Esophagus muscularis mucosa (tissue), 4 donors: ENCODE results near the gene RHEB. TPM values are rescaled to one million over a fixed set of nuclear protein-coding genes. Genes with fewer than 3 reads are reported as not detected.

ENCODE experiments used
- DNase-seq: peaks from one replicate; pipeline ENCODE4 v3.0.0-alpha.2; 2017; ENCODE audit errors: extremely low spot score
- H3K27ac ChIP-seq, 4 donors: fragments of 200-600 bp; sonication (generic); replicated peaks in 1 of 4; 1 replicate in 3 of 4; 2 replicates in 1 of 4; pipeline ENCODE4 v1.5.1; 2016 to 2019; ENCODE audit warnings: mild to moderate bottlenecking in 1 of 4
- H3K27me3 ChIP-seq, 4 donors: fragments of 200-600 bp; sonication (generic); one replicate each; pipeline versions ENCODE4 v1.5.1 to v1.6.0; 2016 to 2019
- H3K36me3 ChIP-seq, 4 donors: fragments of 200-600 bp; sonication (generic); one replicate each; pipeline ENCODE4 v1.5.1; 2016 to 2019
- H3K4me1 ChIP-seq, 4 donors: fragments of 200-600 bp; sonication (generic); one replicate each; pipeline ENCODE4 v1.5.1; 2016 to 2019
- H3K4me3 ChIP-seq, 4 donors: fragments of 200-600 bp; sonication (generic); 1 replicate in 2 of 4; 2 replicates in 2 of 4; pipeline ENCODE4 v1.5.1; 2016 to 2019; ENCODE audit warnings: mild to moderate bottlenecking in 4 of 4, moderate library complexity in 1 of 4
- H3K9me3 ChIP-seq, 4 donors: fragments of 200-600 bp; sonication (generic); 1 replicate in 3 of 4; 2 replicates in 1 of 4; pipeline ENCODE4 v1.5.1; 2016 to 2019
- EP300 ChIP-seq: sonication (generic); formaldehyde crosslinking; IDR thresholded peaks from one replicate; pipeline ENCODE4 v1.6.1; 2017; ENCODE audit warnings: antibody characterized with exemption
- POLR2A ChIP-seq: fragments of 450-650 bp; IDR thresholded peaks from one replicate; pipeline ENCODE4 v1.6.1; 2017; ENCODE audit warnings: antibody characterized with exemption, moderate library complexity, mild to moderate bottlenecking, low read depth
- POLR2AphosphoS5 ChIP-seq, 2 donors: sonication (generic); formaldehyde crosslinking; IDR thresholded peaks; one replicate each; pipeline ENCODE4 v1.6.1; 2017; ENCODE audit warnings: antibody characterized with exemption in 2 of 2
- WGBS: methylation state at CpG from one replicate; pipeline ENCODE4 v1.1.5; 2018; 5-methylcytosine and 5-hydroxymethylcytosine counted together
- intact Hi-C: fragments of 100-400 bp; cut with DNase I; formaldehyde crosslinking; loops from one replicate; pipeline ENCODE4 v1.15.1; 2023
- total RNA-seq, 4 donors: library from RNA; depleted of rRNA; stranded (reverse); fragments of >200 nt; gene quantifications; one replicate each; pipeline versions ENCODE4 v1.1.0 to v1.2.1, GENCODE V29; 2016
- TF ChIP-seq, protein P1 (sequence below), 3 experiments: fragments of 200-600 bp in 2 of 3; fragments of 450-650 bp in 1 of 3; sonication (generic) in 2 of 3; IDR thresholded peaks; one replicate each; pipeline ENCODE4 v1.5.1; 2017 to 2019; ENCODE audit warnings: antibody characterized with exemption in 3 of 3, mild to moderate bottlenecking in 2 of 3, moderate library complexity in 1 of 3

RHEB gene
- total RNA-seq, 4 donors from 2014 or later, result 98.5 to 187 (median 163) TPM

DNA sequence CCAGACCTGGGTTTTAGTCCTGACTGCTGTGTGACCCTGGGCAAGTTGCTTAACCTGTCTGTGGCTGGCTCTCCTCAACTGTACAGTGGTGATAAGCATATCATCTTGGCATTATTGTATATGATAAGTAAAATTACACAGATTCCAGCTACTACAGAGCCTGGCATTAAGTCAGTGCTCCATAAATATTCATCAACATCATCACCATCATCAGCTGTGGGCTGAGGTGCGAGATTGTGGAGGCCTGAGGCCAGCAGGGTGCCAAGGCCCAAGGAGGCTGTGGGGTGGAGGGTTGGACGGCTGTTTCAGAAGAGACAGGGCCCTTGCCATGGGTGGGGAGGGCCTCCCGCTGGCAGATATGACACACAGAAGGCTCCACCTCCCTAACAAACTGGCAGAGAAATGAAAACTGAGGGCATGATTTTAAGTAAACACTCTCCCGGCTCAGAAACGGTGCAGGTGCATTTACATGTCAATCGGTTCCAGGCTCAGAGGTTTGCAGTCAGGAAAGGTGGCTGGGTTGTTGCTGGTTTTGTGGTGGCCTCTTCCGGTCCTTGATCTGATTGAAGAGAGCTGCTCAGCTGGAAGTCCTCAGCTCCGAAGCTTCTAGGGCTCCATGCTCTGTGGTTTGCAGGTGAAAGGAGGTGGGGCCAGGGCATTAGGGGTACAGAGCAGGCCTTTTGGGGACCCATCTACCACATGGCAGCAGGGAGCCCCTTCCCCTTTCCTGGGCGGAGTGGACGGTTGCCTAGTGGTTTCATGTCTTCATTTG is 89.9 kb downstream of the RHEB start:
- TF ChIP-seq, protein P1, sequence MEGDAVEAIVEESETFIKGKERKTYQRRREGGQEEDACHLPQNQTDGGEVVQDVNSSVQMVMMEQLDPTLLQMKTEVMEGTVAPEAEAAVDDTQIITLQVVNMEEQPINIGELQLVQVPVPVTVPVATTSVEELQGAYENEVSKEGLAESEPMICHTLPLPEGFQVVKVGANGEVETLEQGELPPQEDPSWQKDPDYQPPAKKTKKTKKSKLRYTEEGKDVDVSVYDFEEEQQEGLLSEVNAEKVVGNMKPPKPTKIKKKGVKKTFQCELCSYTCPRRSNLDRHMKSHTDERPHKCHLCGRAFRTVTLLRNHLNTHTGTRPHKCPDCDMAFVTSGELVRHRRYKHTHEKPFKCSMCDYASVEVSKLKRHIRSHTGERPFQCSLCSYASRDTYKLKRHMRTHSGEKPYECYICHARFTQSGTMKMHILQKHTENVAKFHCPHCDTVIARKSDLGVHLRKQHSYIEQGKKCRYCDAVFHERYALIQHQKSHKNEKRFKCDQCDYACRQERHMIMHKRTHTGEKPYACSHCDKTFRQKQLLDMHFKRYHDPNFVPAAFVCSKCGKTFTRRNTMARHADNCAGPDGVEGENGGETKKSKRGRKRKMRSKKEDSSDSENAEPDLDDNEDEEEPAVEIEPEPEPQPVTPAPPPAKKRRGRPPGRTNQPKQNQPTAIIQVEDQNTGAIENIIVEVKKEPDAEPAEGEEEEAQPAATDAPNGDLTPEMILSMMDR (IDR thresholded peaks at IDR 0.05), result no peak
- TF ChIP-seq EP300 (no peak), POLR2AphosphoS5 (IDR thresholded peaks at IDR 0.05) (no peak), POLR2A (no peak)
- H3K36me3 ChIP-seq, result no peaks in the 10 kb centered on the region
- H3K27ac ChIP-seq, result no peak overlapping the region
- DNase-seq, result no peak
- H3K9me3 ChIP-seq, result no peaks in the 10 kb centered on the region
- peaks cover 3 to 31% (median 20%) of the 10 kb centered on the region in 4 donors for H3K4me1 ChIP-seq
- intact Hi-C loops, result no loop called here
- WGBS, result 65% methylated on average over 8 of the region's 10 CpGs
- no peak overlapping the region for H3K4me3 ChIP-seq
- peaks cover 0 to 4% (median 0%) of the 10 kb centered on the region in 4 donors for H3K27me3 ChIP-seq

DNA sequence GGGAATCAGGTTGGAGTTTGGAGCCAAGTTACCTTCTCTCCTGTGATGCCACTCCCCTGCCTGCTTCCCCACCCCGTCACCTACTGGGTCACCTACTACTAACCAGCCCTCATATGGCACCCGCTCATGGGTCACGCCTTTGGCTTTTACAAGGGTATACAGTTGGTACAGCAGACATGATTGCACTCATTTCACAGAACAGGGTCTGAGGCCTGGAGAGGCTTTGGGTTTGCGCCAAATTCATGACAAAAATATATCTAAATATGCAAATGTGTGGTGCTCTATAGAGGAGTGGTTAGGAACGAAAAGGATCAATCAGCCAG is 90.5 kb downstream of the RHEB start:
- Histone ChIP-seq H3K27me3 (peaks cover 0 to 4% (median 0%) of the 10 kb centered on the region in 4 donors), H3K36me3 (no peaks in the 10 kb centered on the region), H3K9me3 (no peaks in the 10 kb centered on the region), H3K27ac (peak overlapping the region in 1 of 4 donors; percentile 5), H3K4me1 (peaks cover 3 to 31% (median 20%) of the 10 kb centered on the region in 4 donors), H3K4me3 (no peak overlapping the region)
- intact Hi-C loops, result no loop called here
- TF ChIP-seq POLR2AphosphoS5 (IDR thresholded peaks at IDR 0.05) (no peak), POLR2A (no peak), EP300 (no peak)
- TF ChIP-seq, protein P1 (IDR thresholded peaks at IDR 0.05), result no peak
- DNase-seq, result no peak
- 92% methylated on average over 5 of the region's 5 CpGs for WGBS

DNA sequence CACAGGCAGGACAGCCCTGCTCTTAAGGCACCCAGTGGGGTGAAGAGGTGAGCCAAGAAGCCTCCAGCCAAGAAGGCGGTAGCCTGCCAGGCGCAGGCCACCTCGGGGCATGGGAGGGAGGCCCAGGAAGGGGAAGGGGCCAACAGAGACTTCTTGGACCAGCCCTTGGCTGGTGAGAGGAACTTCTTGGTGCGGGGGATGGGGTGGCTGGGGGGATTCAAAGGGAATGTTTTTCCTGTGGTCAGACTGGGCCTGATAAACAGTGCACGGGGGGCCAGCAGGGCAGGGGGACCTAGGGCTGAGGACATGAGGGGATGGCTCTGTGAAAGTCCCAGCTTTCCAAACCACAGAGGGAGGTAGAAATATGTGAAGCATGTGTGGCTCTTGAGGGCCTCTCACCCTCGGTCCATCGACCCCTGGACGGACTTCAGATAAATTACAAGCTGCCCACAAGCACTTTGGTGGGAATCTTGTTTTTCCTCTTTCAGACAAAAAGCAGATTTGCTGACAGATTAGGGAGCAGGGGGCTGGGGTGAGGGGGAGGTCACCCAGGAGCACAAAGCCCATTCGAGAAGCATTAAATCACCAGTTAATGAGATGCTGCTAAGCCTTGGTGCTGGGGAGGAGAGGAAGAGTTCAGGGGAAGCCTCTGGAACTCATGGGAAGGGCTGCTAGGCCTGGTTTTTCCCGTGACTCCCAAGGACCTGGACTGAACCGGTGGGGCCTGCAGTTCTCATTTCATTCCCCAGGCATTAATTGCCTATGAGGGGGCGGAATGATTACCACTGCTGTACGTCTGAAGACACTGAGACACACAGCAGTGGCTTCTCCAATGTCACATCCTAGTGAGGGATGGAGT is 91.1 kb downstream of the RHEB start:
- H3K36me3 ChIP-seq, result no peaks in the 10 kb centered on the region
- no peak for DNase-seq
- no peaks in the 10 kb centered on the region for H3K9me3 ChIP-seq
- intact Hi-C loops, result no loop called here
- peaks cover 0 to 4% (median 0%) of the 10 kb centered on the region in 4 donors for H3K27me3 ChIP-seq
- no peak for TF ChIP-seq POLR2A
- no peak for TF ChIP-seq POLR2AphosphoS5 (IDR thresholded peaks at IDR 0.05)
- no peak for TF ChIP-seq EP300
- TF ChIP-seq, protein P1 (IDR thresholded peaks at IDR 0.05), result no peak
- peaks cover 3 to 31% (median 20%) of the 10 kb centered on the region in 4 donors for H3K4me1 ChIP-seq
- H3K27ac ChIP-seq, result peak overlapping the region in 3 of 4 donors; percentile 3 to 13 (median 5)
- WGBS, result 67% methylated on average over 13 of the region's 13 CpGs
- H3K4me3 ChIP-seq, result no peak overlapping the region

DNA sequence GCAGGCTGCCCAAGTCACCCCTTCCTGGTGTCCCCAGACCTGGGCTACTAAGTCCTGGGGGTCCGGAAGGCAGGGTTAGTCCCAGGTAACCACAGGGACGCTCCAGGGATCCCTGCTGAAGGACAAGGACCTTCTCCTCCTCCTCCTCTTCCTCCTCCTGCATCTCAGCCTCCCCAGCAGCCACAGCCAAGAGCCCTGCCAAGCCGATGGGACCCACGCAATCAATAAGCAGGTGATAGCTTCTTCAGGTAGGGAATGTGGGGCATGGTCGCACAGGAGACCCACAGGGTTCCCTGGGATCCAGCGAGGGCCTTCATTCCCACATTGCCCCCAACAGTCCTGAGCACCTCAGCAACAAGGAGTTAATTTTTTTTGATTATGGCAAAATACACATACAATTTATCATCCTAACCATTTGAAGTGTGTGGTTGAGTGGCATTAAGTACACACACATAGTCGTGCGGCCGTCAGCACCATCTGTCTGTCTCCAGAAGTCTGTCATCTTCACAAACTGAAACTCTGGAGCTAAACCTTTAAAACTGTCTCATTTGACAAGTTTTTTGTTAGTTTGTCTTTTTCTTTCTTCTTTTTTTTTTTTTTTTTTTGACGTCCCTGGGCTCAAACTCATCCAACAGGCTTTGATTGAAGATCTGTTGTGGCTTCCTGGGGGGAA is 91.9 kb downstream of the RHEB start:
- H3K27ac ChIP-seq, result peak overlapping the region; percentile 62 to 75 (median 62)
- peaks cover 3 to 31% (median 20%) of the 10 kb centered on the region in 4 donors for H3K4me1 ChIP-seq
- peaks cover 0 to 4% (median 0%) of the 10 kb centered on the region in 4 donors for H3K27me3 ChIP-seq
- intact Hi-C loops, result no loop called here
- H3K4me3 ChIP-seq, result no peak overlapping the region
- no peaks in the 10 kb centered on the region for H3K36me3 ChIP-seq
- TF ChIP-seq POLR2AphosphoS5 (IDR thresholded peaks at IDR 0.05) (no peak), EP300 (no peak), POLR2A (no peak)
- TF ChIP-seq, protein P1 (IDR thresholded peaks at IDR 0.05), result no peak
- no peaks in the 10 kb centered on the region for H3K9me3 ChIP-seq
- WGBS, result 74% methylated on average over 5 of the region's 10 CpGs
- DNase-seq, result no peak
